Retina (tissue), 1 donor: ENCODE results near the gene PLCH2.
"Not testable (repeated sequence)": the region's sequence is repeated elsewhere in the genome, so short reads cannot be mapped to it uniquely, and the experiment has no call there.

ENCODE experiments used
- DNase-seq: peaks from one replicate; pipeline ENCODE4 v3.0.0-alpha.2; 2016

PLCH2 gene

GRCh38 chr1:2476061-2476999 is at the start of gene PLCH2:
TSS of gene PLCH2 (plus strand) at chr1:2476289. CDS start at chr1:2476589, 300 bp downstream.
- DNase-seq: peak; percentile 49

GRCh38 chr1:2426540-2426939 is 49.5 kb upstream of the PLCH2 start:
- DNase-seq: peak; percentile 77

GRCh38 chr1:2427051-2427450 is 49.0 kb upstream of the PLCH2 start:
- no peak for DNase-seq

- no peak for DNase-seq
Measured at GRCh38 chr1:2427976-2428375, 48.1 kb upstream of the PLCH2 start.

GRCh38 chr1:2428490-2428889 is 47.6 kb upstream of the PLCH2 start:
- no peak for DNase-seq

- DNase-seq: peak; percentile 36
Measured at GRCh38 chr1:2429780-2430591, 46.1 kb upstream of the PLCH2 start.

GRCh38 chr1:2430592-2430973 is 45.5 kb upstream of the PLCH2 start:
- peak; percentile 24 for DNase-seq

GRCh38 chr1:2431103-2431502 is 45.0 kb upstream of the PLCH2 start:
- peak; percentile 65 for DNase-seq

- peak; percentile 64 for DNase-seq
Measured at GRCh38 chr1:2431518-2431917, 44.6 kb upstream of the PLCH2 start.

- DNase-seq: peak; percentile 64
Measured at GRCh38 chr1:2432441-2432844, 43.6 kb upstream of the PLCH2 start.

GRCh38 chr1:2433196-2433595 is 42.9 kb upstream of the PLCH2 start:
- DNase-seq: no peak

GRCh38 chr1:2433936-2434655 is 42.0 kb upstream of the PLCH2 start:
- DNase-seq: no peak

- no peak for DNase-seq
Measured at GRCh38 chr1:2435091-2435490, 41.0 kb upstream of the PLCH2 start.

- DNase-seq: no peak
Measured at GRCh38 chr1:2435746-2436355, 40.2 kb upstream of the PLCH2 start.

GRCh38 chr1:2436876-2437275 is 39.2 kb upstream of the PLCH2 start:
- no peak for DNase-seq

- DNase-seq: no peak
Measured at GRCh38 chr1:2437617-2438016, 38.5 kb upstream of the PLCH2 start.

- no peak for DNase-seq
Measured at GRCh38 chr1:2438038-2438437, 38.1 kb upstream of the PLCH2 start.

GRCh38 chr1:2438641-2439040 is 37.4 kb upstream of the PLCH2 start:
- DNase-seq: no peak

GRCh38 chr1:2439369-2439768 is 36.7 kb upstream of the PLCH2 start:
- no peak for DNase-seq

GRCh38 chr1:2440346-2440745 is 35.7 kb upstream of the PLCH2 start:
- not testable (repeated sequence) for DNase-seq

GRCh38 chr1:2441746-2442145 is 34.3 kb upstream of the PLCH2 start:
- peak; percentile 42 for DNase-seq

- no peak for DNase-seq
Measured at GRCh38 chr1:2442661-2443060, 33.4 kb upstream of the PLCH2 start.
